CD4-positive, alpha-beta T cell treated with Interleukin-1 beta for 1 hour (primary cell): ENCODE measurements around the gene C8B.

Experiments
- DNase-seq, 2 donors: peaks; one replicate each; pipeline ENCODE4 v3.0.0-alpha.2; 2020 to 2022

The C8B gene

GRCh38 chr1:56965916-56966697 is at the start of gene C8B:
TSS of gene C8B (minus strand) at chr1:56966015. CDS start at chr1:56965948, 67 bp downstream.
- DNase-seq = no peak

- no peak for DNase-seq
Measured at GRCh38 chr1:57015071-57015470, 49.3 kb upstream of the C8B start.

GRCh38 chr1:57013522-57013921 is 47.7 kb upstream of the C8B start:
- DNase-seq = no peak

- DNase-seq = no peak
Measured at GRCh38 chr1:57012315-57012714, 46.5 kb upstream of the C8B start.

- no peak for DNase-seq
Measured at GRCh38 chr1:57010511-57010910, 44.7 kb upstream of the C8B start.

- no peak for DNase-seq
Measured at GRCh38 chr1:57007948-57008347, 42.1 kb upstream of the C8B start.

- DNase-seq = no peak
Measured at GRCh38 chr1:57007472-57007871, 41.7 kb upstream of the C8B start.

- DNase-seq = no peak
Measured at GRCh38 chr1:57003398-57004139, 37.8 kb upstream of the C8B start.

- DNase-seq = no peak
Measured at GRCh38 chr1:56995414-56996100, 29.7 kb upstream of the C8B start.

GRCh38 chr1:56993475-56993874 is 27.7 kb upstream of the C8B start:
- no peak for DNase-seq

GRCh38 chr1:56992318-56993125 is 26.7 kb upstream of the C8B start:
- no peak for DNase-seq

- DNase-seq = no peak
Measured at GRCh38 chr1:56991576-56991975, 25.8 kb upstream of the C8B start.

- DNase-seq = no peak
Measured at GRCh38 chr1:56986397-56986796, 20.6 kb upstream of the C8B start.

GRCh38 chr1:56985857-56986256 is 20.0 kb upstream of the C8B start:
- DNase-seq = no peak

GRCh38 chr1:56983484-56983883 is 17.7 kb upstream of the C8B start:
- no peak for DNase-seq

GRCh38 chr1:56979986-56980755 is 14.4 kb upstream of the C8B start:
- DNase-seq = no peak

- DNase-seq = no peak
Measured at GRCh38 chr1:56978819-56979218, 13.0 kb upstream of the C8B start.

GRCh38 chr1:56977910-56978309 is 12.1 kb upstream of the C8B start:
- no peak for DNase-seq

GRCh38 chr1:56975446-56975845 is 9.6 kb upstream of the C8B start:
- DNase-seq = no peak

- DNase-seq = no peak
Measured at GRCh38 chr1:56973923-56974742, 8.3 kb upstream of the C8B start.

- no peak for DNase-seq
Measured at GRCh38 chr1:56972976-56973375, 7.2 kb upstream of the C8B start.
